Activated CD4-positive, alpha-beta T cell treated with anti-CD3 and anti-CD28 coated beads, Interleukin-2, amount 50 U/mL, for 1 hour (primary cell): ENCODE data around the gene FOXP1.

Experiments used
- DNase-seq: peaks from one replicate; pipeline ENCODE4 v3.0.0-alpha.2; 2020

FOXP1 gene

DNA sequence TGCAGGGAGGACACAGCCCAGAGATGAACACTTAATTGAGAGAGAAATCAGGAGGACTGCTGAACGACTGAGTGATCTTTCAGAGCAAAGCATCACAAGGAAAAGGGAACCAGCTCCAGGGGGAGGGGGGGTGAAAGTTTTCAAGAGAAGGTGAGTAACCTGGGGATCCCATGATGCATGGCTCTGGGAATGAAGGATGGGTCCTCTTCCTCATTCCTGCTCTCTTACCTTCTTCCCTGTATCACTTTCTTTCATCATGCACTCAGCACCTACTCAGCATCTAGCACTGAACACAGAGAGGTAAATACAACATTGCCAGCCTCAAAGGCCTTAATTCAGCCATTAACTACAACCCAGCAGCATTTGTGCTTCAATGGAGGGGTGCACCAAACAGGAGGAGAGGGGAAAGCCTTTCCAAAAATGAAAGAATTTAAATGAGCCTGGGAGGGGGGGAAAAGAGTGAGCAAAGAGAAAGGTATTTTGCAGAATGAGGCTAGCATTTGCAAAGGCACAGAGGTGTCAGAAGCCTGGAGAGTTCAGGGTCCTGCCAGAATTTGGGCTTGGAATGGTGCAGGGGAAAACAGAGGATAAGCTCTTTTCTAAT lies 427.4 kb downstream of the FOXP1 start:
- no peak for DNase-seq

DNA sequence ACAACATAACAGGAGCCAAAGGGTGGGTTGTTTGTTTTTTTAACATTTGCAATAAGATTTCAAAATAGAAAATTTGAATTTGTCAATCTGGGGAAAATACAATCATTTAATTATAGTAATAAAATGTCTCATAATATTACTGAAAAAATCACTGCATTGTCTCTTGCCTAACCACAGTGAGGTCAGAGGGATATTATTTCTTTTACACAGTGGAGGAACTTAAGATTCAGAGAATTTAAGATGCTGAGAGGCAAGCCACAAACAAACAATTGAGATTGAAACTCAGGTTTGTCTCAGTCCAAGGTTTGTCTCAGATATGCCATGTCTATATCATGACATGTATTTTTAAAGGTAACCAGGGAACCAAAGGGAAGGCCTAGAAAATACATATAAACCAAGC lies 428.7 kb downstream of the FOXP1 start:
- DNase-seq, result no peak

GRCh38 chr3:71153713-71154112 lies 429.8 kb downstream of the FOXP1 start:
- DNase-seq, result no peak

DNA sequence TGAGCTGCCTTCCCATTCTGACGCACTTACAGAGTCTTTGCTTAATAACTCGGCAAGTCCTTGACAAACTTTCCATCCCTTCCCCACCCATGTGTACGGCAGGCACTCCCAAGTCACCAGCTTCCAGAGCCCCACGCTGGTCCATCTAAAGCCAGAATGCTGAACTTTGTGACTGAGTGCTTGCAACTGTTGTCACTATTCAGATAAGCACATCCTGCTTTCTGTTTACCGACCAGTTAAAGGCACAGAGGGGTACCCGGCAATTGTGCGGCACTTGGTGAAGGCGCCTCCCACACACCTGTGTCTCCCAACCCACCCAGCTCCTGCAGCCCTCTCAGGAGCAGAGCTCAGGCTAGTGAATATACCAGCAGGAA lies 430.6 kb downstream of the FOXP1 start:
- no peak for DNase-seq

- DNase-seq, result no peak
Measured at GRCh38 chr3:71152039-71152891, 431.3 kb downstream of the FOXP1 start.

GRCh38 chr3:71149959-71150954 lies 433.3 kb downstream of the FOXP1 start:
- no peak for DNase-seq

GRCh38 chr3:71148455-71149060 lies 435.0 kb downstream of the FOXP1 start:
- DNase-seq, result no peak

DNA sequence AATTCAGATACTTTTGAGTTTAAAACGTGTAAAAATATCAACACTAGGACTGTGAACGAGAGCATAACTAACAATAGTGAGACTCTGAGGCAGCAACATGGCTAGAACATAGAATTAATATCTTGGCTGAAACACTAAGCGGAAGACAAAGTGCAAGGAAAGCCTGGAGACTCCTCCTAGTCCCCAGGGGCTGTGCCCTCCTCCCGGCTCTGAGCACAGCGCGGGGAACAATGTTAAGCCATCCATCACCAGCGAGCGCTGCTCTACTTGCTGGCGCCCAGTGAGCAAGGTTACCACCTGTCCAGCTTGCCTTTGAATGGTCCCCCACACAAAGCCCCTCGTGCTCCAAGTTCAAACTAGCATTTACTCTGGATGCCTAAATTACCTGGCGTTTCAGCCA lies 436.9 kb downstream of the FOXP1 start:
- no peak for DNase-seq

- DNase-seq, result no peak
Measured at GRCh38 chr3:71145954-71146353, 437.6 kb downstream of the FOXP1 start.

DNA sequence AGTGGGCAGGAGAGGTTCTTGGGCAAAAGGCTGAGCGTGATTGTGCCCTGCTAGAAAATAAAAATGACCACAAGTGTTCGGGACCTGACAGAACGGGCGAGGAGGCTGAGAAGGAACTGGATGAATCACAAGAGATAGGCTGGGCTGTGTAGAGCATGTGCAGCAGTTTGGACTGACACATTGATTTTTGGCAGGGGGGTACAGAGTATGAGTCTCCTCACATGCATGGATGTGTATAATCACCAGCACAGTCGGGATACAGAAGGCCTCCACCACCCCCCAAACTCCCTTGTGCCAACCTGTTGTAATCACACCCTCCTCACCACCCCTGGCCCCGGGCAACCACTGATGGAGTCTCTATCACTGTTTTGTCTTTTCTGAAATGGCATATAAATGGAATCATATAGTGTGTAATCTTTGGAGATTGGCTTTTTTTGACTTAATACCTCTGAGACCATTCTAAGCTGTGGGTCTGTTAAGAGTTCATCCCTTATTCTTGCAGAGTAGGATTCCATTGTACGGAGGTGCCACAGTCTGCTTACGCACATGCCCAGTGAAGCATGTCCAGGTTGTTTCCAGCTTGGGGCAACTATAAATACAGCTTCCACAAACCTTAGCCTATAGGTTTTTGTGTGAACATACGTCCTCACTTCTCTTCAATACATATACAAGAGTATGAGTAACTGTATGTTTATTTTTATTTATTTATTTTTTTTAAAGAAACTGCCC lies 438.8 kb downstream of the FOXP1 start:
- DNase-seq, result no peak

DNA sequence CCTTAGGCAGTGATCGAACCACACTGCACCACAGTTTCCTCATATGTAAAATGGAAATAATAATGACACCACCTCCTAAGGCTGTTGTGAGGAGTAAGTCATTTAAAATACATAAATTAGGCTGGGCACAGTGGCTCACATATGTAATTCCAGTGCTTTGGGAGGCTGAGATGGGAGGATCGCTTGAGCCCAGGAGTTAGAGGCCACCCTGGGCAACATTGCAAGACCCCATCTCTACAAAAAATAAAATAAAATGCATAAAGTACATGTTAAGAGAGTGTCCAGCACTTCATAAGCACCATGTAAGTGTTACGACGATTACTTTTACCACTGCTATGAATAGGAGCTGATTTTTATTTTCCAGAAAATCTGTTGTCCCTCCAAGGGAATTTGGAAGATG lies 440.0 kb downstream of the FOXP1 start:
- DNase-seq, result no peak

DNA sequence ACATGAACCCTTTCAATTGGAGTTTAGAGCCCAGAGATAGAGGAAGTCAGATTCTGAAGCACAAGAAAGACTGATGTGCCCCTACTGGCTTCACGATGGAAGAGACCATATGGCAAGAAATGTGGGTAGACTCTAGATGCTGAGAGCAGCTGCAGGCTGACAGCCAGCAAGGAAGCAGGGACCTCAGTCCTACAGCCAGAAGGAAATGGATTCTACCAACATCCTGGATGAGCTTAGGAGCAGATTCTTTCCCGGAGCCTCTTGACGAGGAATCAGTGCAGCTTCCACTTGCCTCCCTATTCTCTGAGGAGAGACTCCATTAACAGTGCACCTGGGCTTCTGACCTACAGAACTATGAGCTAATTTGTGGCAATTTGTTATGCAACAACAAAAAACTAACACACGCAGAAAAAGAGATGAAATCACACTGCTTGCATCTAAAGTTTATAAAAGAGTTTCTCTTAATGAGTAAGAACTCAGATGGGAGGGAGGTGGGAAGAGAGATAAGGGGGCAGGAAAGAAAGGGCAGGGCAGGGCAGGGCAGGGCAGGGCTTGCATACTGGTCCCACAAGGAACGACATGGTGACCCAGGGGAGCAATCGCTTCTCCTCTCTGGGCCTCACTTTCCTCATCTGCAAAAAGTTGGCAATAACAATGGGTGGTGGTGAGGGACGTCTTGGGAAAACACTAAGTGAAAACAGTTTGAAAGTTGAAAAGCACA lies 440.9 kb downstream of the FOXP1 start:
- no peak for DNase-seq

DNA sequence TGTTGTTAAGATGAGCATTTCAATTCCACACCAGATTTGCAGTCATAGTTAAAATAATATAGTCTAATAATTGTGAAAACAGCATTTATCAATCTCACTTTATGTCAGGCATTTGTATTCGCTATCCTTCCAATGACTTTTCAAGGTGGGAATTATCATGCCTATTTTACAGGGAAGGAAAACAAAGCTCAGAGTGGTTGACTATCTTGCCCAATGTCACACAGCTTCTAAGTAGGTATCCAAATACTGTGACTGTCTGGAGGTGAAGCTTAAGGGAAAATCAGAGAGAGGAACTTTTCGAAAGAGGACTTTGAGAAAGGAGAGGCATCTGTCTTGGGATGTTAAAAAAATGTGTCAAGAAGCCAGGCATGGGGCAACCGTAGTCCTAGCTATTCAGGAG lies 443.1 kb downstream of the FOXP1 start:
- no peak for DNase-seq

GRCh38 chr3:71139496-71139895 lies 444.0 kb downstream of the FOXP1 start:
- no peak for DNase-seq

- DNase-seq, result no peak
Measured at GRCh38 chr3:71138410-71138809, 445.1 kb downstream of the FOXP1 start.

DNA sequence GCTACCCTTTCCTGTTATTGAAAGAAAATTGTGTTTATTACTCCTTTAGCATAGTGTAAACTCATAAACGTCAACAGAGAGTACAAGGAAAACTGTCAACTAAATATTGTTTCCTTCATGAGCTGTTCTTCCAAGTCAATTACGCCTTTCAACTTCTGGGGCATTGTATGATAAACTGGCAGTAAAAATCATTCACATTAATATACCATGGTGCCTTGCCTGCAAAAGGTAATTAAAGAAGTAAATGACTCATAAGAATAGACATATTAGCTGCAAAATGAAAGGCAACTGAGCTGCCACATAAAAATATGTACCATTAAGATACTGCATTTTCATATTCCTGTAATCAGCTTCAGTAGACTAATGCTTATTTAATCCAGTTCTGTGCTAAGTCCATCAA lies 447.3 kb downstream of the FOXP1 start:
- no peak for DNase-seq

- DNase-seq, result no peak
Measured at GRCh38 chr3:71135373-71136088, 448.0 kb downstream of the FOXP1 start.

GRCh38 chr3:71134521-71134920 lies 449.0 kb downstream of the FOXP1 start:
- no peak for DNase-seq

DNA sequence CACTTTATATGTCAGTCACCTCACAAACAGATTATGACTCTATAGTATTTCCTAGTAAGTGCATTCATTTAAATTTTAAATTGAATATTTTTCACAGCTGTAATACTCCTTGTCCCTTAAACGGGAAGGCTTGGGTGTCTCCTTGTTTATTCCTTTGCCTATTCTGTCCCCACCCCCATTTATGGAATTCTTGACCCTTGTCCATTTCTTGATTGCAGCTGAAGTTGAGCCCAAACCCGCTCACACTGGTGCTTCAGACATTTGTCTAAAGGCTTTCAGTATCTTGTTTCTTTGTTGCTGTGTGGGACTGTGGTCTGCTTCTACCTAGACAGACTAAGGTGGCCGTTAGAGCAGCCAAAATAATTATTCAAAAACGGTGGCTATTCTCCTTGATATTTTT lies 449.7 kb downstream of the FOXP1 start:
- no peak for DNase-seq

DNA sequence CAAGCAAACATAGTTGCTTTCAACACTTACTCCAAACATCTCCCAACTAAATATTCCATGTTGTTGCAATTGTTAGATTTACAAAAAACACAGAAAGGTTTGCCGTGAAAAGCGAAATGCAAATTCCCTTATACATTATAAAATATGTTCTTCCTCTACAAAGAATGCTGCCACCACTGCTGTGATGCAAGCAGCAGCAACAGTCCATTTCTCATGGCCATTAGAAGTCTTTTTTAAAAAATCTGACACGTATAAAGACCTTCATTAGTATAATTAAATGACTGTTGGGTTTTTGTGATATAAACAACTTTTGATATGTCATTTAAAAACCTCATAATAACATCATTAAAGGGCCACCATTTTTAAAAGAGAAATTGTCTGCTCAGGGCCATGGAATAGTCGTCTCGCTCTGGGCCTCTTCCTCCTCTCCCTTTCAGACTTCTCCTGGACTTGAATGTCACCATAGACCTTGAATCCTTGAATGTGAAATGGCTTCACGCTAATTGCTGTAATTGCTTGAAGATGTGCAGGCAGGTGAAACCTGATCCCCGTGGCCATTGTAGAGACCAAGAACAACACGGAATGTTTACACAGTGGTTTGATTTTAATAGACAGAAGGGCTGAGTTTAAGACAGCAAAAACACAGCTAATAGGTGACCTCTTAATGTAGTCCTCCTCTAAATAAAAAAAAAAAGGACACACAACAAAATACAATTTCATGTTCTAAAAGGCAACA lies 450.4 kb downstream of the FOXP1 start:
- no peak for DNase-seq
